Measurements from ENCODE around the gene DUSP15.

DUSP15 gene

DNA sequence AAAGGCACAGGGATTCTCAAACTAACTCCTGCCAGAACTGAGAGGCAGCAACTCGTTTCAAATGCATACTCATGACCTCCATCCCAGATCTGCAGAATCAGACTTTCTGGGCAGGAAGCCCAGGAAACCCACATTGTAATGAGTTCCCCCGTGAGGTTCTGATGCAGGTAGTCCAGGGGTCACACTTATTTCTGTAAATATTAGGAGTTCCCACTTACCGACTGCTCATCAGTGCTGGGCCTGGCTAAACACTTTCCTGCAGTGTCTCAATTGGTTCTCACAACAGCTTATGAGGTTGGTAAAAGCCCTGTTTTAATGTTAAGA, 11.6 kb downstream of the DUSP15 start:
- TF ChIP-seq EZH2phosphoT487 (IDR thresholded peaks at IDR 0.05; ENCODE audit: low read depth): no peak
- TF ChIP-seq, protein P1, sequence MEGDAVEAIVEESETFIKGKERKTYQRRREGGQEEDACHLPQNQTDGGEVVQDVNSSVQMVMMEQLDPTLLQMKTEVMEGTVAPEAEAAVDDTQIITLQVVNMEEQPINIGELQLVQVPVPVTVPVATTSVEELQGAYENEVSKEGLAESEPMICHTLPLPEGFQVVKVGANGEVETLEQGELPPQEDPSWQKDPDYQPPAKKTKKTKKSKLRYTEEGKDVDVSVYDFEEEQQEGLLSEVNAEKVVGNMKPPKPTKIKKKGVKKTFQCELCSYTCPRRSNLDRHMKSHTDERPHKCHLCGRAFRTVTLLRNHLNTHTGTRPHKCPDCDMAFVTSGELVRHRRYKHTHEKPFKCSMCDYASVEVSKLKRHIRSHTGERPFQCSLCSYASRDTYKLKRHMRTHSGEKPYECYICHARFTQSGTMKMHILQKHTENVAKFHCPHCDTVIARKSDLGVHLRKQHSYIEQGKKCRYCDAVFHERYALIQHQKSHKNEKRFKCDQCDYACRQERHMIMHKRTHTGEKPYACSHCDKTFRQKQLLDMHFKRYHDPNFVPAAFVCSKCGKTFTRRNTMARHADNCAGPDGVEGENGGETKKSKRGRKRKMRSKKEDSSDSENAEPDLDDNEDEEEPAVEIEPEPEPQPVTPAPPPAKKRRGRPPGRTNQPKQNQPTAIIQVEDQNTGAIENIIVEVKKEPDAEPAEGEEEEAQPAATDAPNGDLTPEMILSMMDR (IDR thresholded peaks at IDR 0.05; ENCODE audit: low read depth, low read length): no peak

DNA sequence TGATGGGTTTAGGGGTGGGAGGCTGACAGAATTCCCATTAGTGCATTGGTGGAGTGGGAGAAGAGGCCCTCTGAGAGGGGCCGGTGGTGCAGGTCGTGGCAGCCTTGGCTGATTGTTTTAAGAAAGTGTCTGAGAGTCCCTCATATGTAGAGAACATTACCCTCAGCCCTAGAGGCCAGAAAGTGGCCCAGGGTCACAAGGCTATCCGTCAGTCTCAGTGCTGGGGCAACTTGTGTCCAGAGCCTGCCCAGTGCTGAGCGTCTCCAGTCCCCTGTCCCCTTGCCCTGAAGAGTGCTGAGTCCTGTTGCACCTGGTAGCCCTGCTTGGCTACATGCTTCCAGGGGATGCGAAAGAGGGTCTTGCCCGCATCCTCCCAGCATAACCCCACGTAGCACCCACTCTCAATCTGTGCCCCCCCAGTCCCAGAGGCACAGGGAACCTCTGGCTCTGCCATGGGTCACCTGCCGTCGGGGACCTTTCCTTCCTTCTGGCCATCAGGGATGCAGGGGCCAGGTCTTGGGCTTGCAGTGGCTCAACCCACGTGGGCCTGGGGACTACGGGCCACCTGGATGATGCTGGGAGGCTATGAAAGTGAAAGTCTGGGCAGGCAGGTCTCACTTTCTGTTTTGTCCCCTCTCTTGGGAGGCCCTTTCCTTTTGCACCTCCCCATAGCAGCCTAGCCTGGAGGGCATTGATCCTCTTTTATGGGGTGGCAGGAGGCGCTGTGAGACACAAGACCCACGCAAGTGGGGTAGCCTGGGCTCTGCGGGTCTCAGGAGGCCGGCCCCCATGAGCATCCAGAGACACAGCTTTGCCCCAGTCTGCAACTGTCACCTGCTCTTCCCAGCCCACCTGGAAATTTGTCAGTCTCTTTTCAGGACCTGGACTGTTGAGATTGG, 12.2 kb downstream of the DUSP15 start:
- Histone ChIP-seq H3K9ac (ENCODE audit: low read length) (no peak overlapping the region), H3K27me3 (ENCODE audit: low read depth, low read length) (peaks cover 49% of the 10 kb centered on the region), H3K9me3 (ENCODE audit: insufficient read depth, low read length) (no peaks in the 10 kb centered on the region), H4K20me1 (ENCODE audit: insufficient read depth, low read length) (peaks cover 5% of the 10 kb centered on the region; the same call in 1 of the 2 replicates), H3K79me2 (ENCODE audit: low read length) (no peaks in the 10 kb centered on the region), H2AFZ (ENCODE audit: low read depth, low read length) (no peak overlapping the region), H3K36me3 (replicated peaks; ENCODE audit: low read depth, low read length) (peaks cover 8% of the 10 kb centered on the region), H3K4me1 (ENCODE audit: low read length) (peaks cover 32% of the 10 kb centered on the region), H3K27ac (ENCODE audit: low read length) (no peak overlapping the region), H3K4me2 (ENCODE audit: low read length) (peak overlapping the region; percentile 40), H3K4me3 (ENCODE audit: low read length) (no peak overlapping the region; the same call in 1 of the 2 replicates)
- no peak for TF ChIP-seq EZH2phosphoT487 (IDR thresholded peaks at IDR 0.05; ENCODE audit: low read depth)
- TF ChIP-seq, protein P1 (IDR thresholded peaks at IDR 0.05; ENCODE audit: low read depth, low read length): peak; percentile 26; the same call in 1 of the 2 replicates

More for the DNA sequence above, 11.6 kb downstream of the DUSP15 start:
- H3K4me3 ChIP-seq (ENCODE audit: low read length): no peak overlapping the region; the same call in 1 of the 2 replicates
- H4K20me1 ChIP-seq (ENCODE audit: insufficient read depth, low read length): peaks cover 5% of the 10 kb centered on the region; the same call in 1 of the 2 replicates
- H3K27me3 ChIP-seq (ENCODE audit: low read depth, low read length): peaks cover 48% of the 10 kb centered on the region
- no peaks in the 10 kb centered on the region for H3K79me2 ChIP-seq (ENCODE audit: low read length)
- peaks cover 12% of the 10 kb centered on the region for H3K36me3 ChIP-seq (replicated peaks; ENCODE audit: low read depth, low read length)
- H3K27ac ChIP-seq (ENCODE audit: low read length): no peak overlapping the region
- no peak overlapping the region for H3K9ac ChIP-seq (ENCODE audit: low read length)
- H3K4me1 ChIP-seq (ENCODE audit: low read length): peaks cover 32% of the 10 kb centered on the region
- H3K4me2 ChIP-seq (ENCODE audit: low read length): peak overlapping the region; percentile 40
- H2AFZ ChIP-seq (ENCODE audit: low read depth, low read length): no peak overlapping the region
- H3K9me3 ChIP-seq (ENCODE audit: insufficient read depth, low read length): no peaks in the 10 kb centered on the region

DNA sequence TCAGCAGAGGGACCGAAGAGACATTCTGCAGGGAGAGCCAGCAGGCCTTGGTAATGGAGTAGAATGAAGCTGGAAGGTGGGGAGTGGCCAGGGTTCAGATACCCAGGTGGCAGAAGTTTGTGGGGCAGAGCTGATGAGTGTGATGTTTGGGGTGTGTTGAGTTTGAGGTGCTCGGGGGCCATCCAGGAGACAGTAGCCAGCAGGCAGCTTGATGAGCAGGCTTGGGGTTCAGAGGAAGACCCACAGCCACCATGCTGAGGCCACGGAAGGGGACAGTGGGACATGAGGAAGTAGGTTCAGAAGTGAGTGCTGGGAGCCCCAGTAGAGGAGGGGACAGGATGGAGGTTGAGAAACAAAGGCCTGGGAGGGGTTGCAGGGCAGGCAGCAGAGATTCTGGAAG, 13.8 kb downstream of the DUSP15 start:
- Histone ChIP-seq H2AFZ (ENCODE audit: low read depth, low read length) (no peak overlapping the region), H3K4me3 (ENCODE audit: low read length) (no peak overlapping the region), H3K27ac (ENCODE audit: low read length) (no peak overlapping the region), H3K79me2 (ENCODE audit: low read length) (no peaks in the 10 kb centered on the region), H4K20me1 (ENCODE audit: insufficient read depth, low read length) (no peaks in the 10 kb centered on the region), H3K4me1 (ENCODE audit: low read length) (peaks cover 32% of the 10 kb centered on the region), H3K4me2 (ENCODE audit: low read length) (no peak overlapping the region), H3K36me3 (replicated peaks; ENCODE audit: low read depth, low read length) (no peaks in the 10 kb centered on the region), H3K27me3 (ENCODE audit: low read depth, low read length) (peaks cover 51% of the 10 kb centered on the region), H3K9ac (ENCODE audit: low read length) (no peak overlapping the region), H3K9me3 (ENCODE audit: insufficient read depth, low read length) (no peaks in the 10 kb centered on the region)
- TF ChIP-seq, protein P1 (IDR thresholded peaks at IDR 0.05; ENCODE audit: low read depth, low read length): no peak
- TF ChIP-seq EZH2phosphoT487 (IDR thresholded peaks at IDR 0.05; ENCODE audit: low read depth): no peak

DNA sequence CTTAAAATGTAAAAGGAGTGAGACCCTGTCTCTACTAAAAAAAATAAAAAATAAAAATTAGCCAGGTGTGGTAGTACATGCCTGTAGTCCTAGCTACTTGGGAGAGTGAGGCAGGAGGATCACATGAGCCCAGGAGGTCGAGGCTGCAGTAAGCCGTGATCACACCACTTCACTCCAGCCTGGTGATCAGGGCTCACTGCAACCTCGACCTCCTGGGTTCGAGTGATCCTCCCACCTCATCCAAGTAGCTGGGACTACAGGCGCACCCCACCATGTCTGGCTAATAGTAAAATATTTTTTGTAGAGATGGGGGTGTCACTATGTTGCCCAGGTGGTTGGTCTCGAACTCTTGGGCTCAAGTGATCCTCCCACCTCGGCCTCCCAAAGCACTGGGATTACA, 16.8 kb downstream of the DUSP15 start:
- H3K36me3 ChIP-seq (replicated peaks; ENCODE audit: low read depth, low read length): no peaks in the 10 kb centered on the region
- H3K9me3 ChIP-seq (ENCODE audit: insufficient read depth, low read length): no peaks in the 10 kb centered on the region
- TF ChIP-seq EZH2phosphoT487 (IDR thresholded peaks at IDR 0.05; ENCODE audit: low read depth): no peak
- TF ChIP-seq, protein P1 (IDR thresholded peaks at IDR 0.05; ENCODE audit: low read depth, low read length): no peak
- H4K20me1 ChIP-seq (ENCODE audit: insufficient read depth, low read length): no peaks in the 10 kb centered on the region
- H2AFZ ChIP-seq (ENCODE audit: low read depth, low read length): no peak overlapping the region
- no peak overlapping the region for H3K4me3 ChIP-seq (ENCODE audit: low read length)
- no peak overlapping the region for H3K9ac ChIP-seq (ENCODE audit: low read length)
- no peak overlapping the region for H3K27ac ChIP-seq (ENCODE audit: low read length)
- no peak overlapping the region for H3K4me2 ChIP-seq (ENCODE audit: low read length)
- H3K27me3 ChIP-seq (ENCODE audit: low read depth, low read length): peaks cover 44% of the 10 kb centered on the region
- H3K4me1 ChIP-seq (ENCODE audit: low read length): peaks cover 9% of the 10 kb centered on the region
- H3K79me2 ChIP-seq (ENCODE audit: low read length): no peaks in the 10 kb centered on the region
